ENCODE measurements around the gene ZC2HC1B.

DNA sequence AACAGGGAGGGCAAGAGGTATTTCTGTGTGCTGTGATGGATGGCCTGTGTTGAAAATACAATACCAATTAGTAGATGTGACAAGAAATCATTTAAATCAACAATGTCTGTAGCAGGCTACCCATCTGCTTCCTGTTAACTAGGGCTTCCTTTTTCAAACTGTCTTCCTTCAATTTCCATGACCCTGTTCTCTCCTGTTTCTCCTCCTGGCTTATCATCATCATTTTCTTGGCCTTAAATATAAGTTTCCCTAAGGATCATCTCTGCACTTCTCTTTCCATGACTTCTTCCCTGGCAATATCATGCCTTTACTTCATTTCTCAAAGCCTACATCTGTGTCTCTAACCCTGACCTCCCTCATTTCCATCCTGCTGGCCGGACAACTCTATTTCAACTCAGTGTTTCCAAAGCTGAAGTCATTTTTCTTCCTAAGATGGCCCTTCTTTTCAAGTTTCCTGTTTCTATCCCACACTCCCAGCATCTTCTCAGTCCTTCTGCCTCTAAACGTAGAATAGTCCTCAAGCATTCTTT is 18.2 kb downstream of the ZC2HC1B start:
- TF ChIP-seq POLR2A (IDR thresholded peaks at IDR 0.05) = no peak
- TF ChIP-seq, protein P1, sequence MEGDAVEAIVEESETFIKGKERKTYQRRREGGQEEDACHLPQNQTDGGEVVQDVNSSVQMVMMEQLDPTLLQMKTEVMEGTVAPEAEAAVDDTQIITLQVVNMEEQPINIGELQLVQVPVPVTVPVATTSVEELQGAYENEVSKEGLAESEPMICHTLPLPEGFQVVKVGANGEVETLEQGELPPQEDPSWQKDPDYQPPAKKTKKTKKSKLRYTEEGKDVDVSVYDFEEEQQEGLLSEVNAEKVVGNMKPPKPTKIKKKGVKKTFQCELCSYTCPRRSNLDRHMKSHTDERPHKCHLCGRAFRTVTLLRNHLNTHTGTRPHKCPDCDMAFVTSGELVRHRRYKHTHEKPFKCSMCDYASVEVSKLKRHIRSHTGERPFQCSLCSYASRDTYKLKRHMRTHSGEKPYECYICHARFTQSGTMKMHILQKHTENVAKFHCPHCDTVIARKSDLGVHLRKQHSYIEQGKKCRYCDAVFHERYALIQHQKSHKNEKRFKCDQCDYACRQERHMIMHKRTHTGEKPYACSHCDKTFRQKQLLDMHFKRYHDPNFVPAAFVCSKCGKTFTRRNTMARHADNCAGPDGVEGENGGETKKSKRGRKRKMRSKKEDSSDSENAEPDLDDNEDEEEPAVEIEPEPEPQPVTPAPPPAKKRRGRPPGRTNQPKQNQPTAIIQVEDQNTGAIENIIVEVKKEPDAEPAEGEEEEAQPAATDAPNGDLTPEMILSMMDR (IDR thresholded peaks at IDR 0.05 in 8 of 11, conservative IDR thresholded peaks at IDR 0.05 in 3 of 11) = no peak

Measured in spleen (tissue), 7 donors.